ENCODE data around the gene CDCA7L. TPM values are rescaled to one million over a fixed set of nuclear protein-coding genes. Genes with fewer than 3 reads are reported as not detected.

The CDCA7L gene, protein sequence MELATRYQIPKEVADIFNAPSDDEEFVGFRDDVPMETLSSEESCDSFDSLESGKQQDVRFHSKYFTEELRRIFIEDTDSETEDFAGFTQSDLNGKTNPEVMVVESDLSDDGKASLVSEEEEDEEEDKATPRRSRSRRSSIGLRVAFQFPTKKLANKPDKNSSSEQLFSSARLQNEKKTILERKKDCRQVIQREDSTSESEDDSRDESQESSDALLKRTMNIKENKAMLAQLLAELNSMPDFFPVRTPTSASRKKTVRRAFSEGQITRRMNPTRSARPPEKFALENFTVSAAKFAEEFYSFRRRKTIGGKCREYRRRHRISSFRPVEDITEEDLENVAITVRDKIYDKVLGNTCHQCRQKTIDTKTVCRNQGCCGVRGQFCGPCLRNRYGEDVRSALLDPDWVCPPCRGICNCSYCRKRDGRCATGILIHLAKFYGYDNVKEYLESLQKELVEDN
- total RNA-seq = 111 and 114 TPM in 2 replicates

DNA sequence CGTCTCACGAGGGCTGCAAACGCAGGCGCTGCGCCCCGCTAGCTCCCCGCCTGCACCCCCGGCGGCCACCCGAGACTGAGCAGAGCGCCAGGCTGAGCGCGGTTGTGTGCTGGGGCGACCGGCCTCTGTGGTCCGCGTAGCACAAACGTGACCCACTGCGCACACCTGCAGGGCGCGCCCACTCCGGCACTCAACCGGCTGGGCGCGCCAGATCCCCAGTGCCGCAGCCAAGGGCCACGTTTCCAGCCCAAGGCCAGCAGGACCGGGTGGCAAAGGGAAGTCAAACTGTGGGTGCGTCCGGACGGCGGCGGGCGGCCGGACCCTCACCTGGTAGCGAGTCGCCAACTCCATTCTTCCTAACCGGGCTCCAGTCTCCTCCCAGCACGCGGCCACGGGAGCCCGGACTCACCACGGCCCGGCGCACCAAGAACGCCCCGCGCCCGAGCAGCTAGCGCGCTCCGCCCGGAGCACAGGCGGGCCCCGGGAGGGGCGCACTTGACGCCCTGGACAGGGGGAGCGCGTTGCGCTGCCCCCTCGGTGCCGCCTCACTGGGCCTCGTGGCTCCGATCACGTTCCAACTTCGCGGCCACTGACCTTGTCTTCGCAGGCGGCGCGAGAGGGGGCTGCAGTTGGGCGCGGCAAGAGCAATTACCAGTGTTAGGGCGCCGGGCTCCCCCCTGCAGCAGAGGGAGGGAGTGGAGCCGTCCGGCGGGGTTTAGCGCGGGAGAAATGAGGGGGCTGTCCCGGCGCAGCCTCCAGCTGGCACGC lies at the start of gene CDCA7L:
Gene CDCA7L (minus strand): TSS at position 446 of the 768 bp plus-strand sequence. CDS start 95 bp downstream, at position 351.
- intact Hi-C loops (cut with micrococcal nuclease) = loop anchor here (2.0 to 10.0 kb wide), 3 partner anchors 55 to 1649 kb away; partner anchors contain the start of gene CCDC126
- H3K27ac Mint-ChIP-seq = peak within 1 kb of the TSS; percentile 95
- peak within 1 kb of the TSS; percentile 96 for H3K4me3 Mint-ChIP-seq
- H3K27me3 Mint-ChIP-seq = peaks cover 16% of the 10 kb centered on the region
- DNase-seq = peak; percentile 90
- H3K4me1 Mint-ChIP-seq = peaks cover 60% of the 10 kb centered on the region
- H3K36me3 Mint-ChIP-seq (ENCODE audit: low read depth) = peaks cover 23% of the 10 kb centered on the region
- no peaks in the 10 kb centered on the region for H3K9me3 Mint-ChIP-seq

DNA sequence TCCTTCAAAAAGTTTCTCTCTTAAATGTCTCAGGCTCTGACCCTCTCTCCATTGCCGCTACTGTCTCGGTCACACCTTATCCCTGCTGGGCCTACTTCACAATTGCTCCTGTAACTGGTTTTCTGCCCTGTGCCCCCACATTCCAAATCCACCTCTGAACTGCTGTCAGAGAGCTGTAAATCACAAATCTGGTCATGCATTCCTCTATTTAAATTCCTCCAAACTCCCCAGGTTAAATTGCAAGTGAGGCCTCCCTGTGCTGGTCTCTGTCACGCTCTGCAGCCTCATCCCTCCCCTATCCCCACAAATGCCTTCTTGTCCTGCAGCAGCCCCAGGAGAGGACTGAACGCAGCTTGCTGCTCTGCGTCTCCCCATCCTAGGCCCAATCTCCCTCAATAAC lies 40.4 kb upstream of the CDCA7L start:
- DNase-seq = no peak
- H3K4me3 Mint-ChIP-seq = no peak overlapping the region
- peaks cover 16% of the 10 kb centered on the region for H3K27me3 Mint-ChIP-seq

DNA sequence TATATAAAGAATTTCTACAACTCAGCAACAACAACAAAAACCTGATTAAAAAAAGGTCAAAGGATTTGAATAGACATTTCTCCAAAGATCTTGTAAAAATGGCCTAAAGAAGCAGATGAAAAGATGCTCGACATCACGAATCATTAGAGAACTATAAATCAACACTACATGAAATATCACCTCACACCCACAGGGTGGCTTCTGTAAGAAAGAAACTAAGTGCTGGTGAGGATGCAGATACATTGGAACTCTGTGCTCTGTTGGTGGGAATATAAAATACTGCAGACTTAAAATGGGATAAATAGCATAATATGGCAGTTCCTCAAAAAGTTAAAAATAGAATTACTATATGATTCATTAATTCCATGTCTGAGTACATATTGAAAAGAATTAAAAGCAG lies 38.3 kb upstream of the CDCA7L start:
- no peaks in the 10 kb centered on the region for H3K36me3 Mint-ChIP-seq (ENCODE audit: low read depth)
- no peaks in the 10 kb centered on the region for H3K4me1 Mint-ChIP-seq
- no peaks in the 10 kb centered on the region for H3K9me3 Mint-ChIP-seq
- H3K27me3 Mint-ChIP-seq = peaks cover 12% of the 10 kb centered on the region
- no peak for DNase-seq
- no peak overlapping the region for H3K27ac Mint-ChIP-seq
- intact Hi-C loops (cut with micrococcal nuclease) = no loop called here
- H3K4me3 Mint-ChIP-seq = no peak overlapping the region

More for the DNA sequence above, 40.4 kb upstream of the CDCA7L start:
- Mint-ChIP-seq H3K4me1 (no peaks in the 10 kb centered on the region), H3K9me3 (no peaks in the 10 kb centered on the region), H3K36me3 (ENCODE audit: low read depth) (no peaks in the 10 kb centered on the region), H3K27ac (no peak overlapping the region)
- intact Hi-C loops (cut with micrococcal nuclease) = no loop called here

DNA sequence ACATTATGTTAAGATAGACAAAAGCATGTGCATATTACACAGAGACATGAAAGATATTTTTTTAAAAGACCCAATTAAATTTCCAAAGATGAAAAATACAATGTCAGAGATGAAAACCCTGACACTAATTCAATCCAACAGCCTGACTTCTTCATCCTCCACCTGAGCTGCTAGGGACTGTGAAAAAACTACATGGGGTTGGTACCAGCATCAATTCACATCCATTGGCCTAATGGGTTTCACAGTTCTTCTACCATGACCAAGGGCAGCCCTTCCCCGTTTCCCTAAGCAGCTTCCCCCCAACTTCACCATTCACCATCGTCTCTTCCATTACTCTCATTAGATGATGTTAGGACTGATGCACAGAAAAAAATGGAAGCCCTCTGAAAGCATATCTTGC lies 37.4 kb upstream of the CDCA7L start:
- no peaks in the 10 kb centered on the region for H3K36me3 Mint-ChIP-seq (ENCODE audit: low read depth)
- peaks cover 12% of the 10 kb centered on the region for H3K27me3 Mint-ChIP-seq
- intact Hi-C loops (cut with micrococcal nuclease) = no loop called here
- H3K27ac Mint-ChIP-seq = no peak overlapping the region
- no peak overlapping the region for H3K4me3 Mint-ChIP-seq
- no peak for DNase-seq
- no peaks in the 10 kb centered on the region for H3K4me1 Mint-ChIP-seq
- H3K9me3 Mint-ChIP-seq = no peaks in the 10 kb centered on the region

DNA sequence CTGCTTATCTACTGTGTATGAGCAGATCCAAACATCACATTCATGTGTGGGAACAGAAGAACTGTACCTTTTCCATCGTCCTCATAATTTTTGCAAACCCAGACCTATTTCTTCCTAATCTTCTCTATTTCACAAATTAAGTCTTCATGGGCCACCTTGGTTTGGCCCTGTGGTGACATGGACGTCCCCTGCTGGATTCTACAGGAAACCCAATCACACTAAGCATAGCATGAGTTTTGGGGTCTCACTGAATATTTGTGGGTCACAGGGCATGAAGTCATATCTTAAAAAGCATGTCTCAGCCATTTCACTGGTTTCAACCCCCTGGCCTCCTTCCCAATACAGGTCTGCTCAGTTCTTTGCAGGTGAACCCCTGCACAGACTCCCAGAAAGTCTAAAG lies 35.8 kb upstream of the CDCA7L start:
- Mint-ChIP-seq H3K27me3 (peaks cover 12% of the 10 kb centered on the region), H3K9me3 (no peaks in the 10 kb centered on the region)

DNA sequence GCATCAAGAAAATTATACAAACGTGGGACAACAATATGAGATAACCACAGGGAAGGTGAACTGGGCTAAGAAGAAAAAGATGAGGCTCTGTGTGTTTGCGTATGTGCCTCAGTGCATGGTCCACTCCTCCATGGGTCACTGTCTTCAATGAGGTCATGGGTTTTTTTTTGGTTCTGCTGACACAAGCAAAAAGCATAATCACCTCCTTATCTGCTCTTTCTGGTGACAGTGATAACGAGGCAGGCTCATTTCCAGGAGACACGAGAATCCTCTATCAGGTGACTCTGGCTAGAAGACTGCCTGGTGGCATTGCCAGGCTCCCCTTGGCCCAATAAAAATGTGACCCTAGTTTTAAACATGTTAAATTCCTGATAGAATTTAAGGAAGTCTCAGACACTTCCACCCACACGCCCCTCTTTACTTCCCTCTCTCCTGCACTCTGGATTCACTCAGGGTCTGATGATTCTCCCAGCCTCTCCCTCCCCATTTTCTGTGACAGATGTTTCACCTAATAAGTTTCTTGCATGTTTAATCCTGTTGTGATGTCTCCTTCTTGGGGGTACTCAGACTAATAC lies 35.3 kb upstream of the CDCA7L start:
- Mint-ChIP-seq H3K36me3 (ENCODE audit: low read depth) (no peaks in the 10 kb centered on the region), H3K9me3 (no peaks in the 10 kb centered on the region), H3K4me3 (no peak overlapping the region), H3K27ac (no peak overlapping the region), H3K27me3 (peaks cover 12% of the 10 kb centered on the region), H3K4me1 (no peaks in the 10 kb centered on the region)
- DNase-seq = no peak
- intact Hi-C loops (cut with micrococcal nuclease) = no loop called here

More for the DNA sequence above, 35.8 kb upstream of the CDCA7L start:
- H3K36me3 Mint-ChIP-seq (ENCODE audit: low read depth) = no peaks in the 10 kb centered on the region
- DNase-seq = no peak
- H3K4me1 Mint-ChIP-seq = no peaks in the 10 kb centered on the region
- no peak overlapping the region for H3K4me3 Mint-ChIP-seq
- H3K27ac Mint-ChIP-seq = no peak overlapping the region
- intact Hi-C loops (cut with micrococcal nuclease) = no loop called here

DNA sequence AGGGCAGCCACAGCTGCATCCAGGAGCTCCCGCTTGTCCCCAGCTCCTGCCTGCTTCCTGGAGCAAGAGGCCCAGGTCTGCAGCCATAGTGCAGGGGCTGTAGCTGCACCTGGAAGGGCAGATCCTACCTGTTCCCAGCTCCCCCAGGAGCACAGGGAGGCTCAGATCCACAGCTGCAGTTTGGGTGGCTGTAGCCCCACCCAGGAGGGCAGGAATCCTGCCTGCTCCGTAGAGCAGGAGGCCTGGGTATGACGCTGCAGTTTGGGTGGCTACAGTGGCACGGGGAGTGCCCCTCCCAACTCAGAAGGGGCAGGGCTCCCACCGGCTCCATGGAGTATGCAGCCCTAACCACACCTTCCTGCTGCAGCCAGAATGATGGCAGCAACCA lies 26.7 kb upstream of the CDCA7L start:
- no peak overlapping the region for H3K27ac Mint-ChIP-seq

DNA sequence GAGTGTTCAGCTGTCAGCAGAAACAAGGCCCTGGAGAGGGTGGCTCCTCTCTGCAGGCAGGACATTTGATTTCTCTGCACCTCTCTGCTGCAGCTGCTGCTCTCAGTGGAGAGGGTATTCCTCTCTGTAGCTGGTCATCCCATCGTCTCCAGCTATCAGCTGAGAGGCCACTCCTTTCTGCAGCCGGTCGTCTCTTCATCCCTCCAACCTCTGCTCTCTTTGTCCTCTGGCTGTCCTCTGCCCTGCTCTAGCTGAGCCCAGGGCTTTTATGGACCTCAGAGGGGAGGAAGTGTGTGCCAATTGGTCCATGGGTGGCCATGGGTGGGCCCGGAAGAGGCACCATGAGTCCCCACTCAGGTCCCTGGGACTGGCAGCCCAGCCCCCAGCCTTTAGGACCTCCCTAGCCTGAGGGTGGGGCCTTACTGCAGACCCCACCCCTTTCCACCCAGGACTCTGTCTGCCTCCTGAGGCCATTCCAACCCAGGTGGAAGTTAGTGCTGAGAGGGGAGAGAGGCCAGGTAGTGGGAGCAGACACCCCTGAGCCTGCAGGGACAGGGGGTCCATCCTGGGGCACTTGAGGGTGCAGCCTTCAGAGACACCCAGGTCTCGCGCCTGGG lies 26.2 kb upstream of the CDCA7L start:
- peaks cover 4% of the 10 kb centered on the region for H3K4me1 Mint-ChIP-seq
- peaks cover 16% of the 10 kb centered on the region for H3K27me3 Mint-ChIP-seq
- H3K4me3 Mint-ChIP-seq = no peak overlapping the region
- H3K27ac Mint-ChIP-seq = no peak overlapping the region
- intact Hi-C loops (cut with micrococcal nuclease) = no loop called here
- DNase-seq = no peak
- no peaks in the 10 kb centered on the region for H3K36me3 Mint-ChIP-seq (ENCODE audit: low read depth)
- H3K9me3 Mint-ChIP-seq = no peaks in the 10 kb centered on the region

More for the DNA sequence above, 26.7 kb upstream of the CDCA7L start:
- Mint-ChIP-seq H3K36me3 (ENCODE audit: low read depth) (no peaks in the 10 kb centered on the region), H3K9me3 (no peaks in the 10 kb centered on the region), H3K4me3 (no peak overlapping the region), H3K27me3 (peaks cover 16% of the 10 kb centered on the region), H3K4me1 (peaks cover 4% of the 10 kb centered on the region)
- intact Hi-C loops (cut with micrococcal nuclease) = no loop called here
- peak; percentile 29 for DNase-seq

DNA sequence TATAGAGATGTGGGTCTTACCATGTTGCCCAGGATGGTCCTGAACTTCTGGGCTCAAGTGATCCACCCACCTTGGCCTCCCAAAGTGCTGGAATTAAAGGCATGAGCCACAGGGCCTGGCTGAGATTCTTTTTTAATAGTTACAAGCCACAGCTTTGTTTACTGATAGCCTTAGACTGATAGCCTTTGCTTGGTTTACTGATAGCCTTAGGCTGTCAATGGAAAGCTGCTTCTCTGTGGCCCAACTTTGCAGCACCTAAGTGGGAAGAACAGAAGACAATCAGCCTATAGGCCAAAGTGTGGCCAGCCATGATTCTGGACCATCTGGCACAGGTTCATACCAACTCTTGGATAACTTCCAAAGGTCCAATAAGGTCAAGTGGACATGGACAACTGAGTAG lies 24.1 kb upstream of the CDCA7L start:
- no peak overlapping the region for H3K27ac Mint-ChIP-seq
- no peaks in the 10 kb centered on the region for H3K36me3 Mint-ChIP-seq (ENCODE audit: low read depth)
- H3K4me1 Mint-ChIP-seq = peaks cover 4% of the 10 kb centered on the region
- no peak for DNase-seq
- H3K4me3 Mint-ChIP-seq = no peak overlapping the region
- H3K27me3 Mint-ChIP-seq = peaks cover 12% of the 10 kb centered on the region
- intact Hi-C loops (cut with micrococcal nuclease) = no loop called here
- H3K9me3 Mint-ChIP-seq = no peaks in the 10 kb centered on the region

DNA sequence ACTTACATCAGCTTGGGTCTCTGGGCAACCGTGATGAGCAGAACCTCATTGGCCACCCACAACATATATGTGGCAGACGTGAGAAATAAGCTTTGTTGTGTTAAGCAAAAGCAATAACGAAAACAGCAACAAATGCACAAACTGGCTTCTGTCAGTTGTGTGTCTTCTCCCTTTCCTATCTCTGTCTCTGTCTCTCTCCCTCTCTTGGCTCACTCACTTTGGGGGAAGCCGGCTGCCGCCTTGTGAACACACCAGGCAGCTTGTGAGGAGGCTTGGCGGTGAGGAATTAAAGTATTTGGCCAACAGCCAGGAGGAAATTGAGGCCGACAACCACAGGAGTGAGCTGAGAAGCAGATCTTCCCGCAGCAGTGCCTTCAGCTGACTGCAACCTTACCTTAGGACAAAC lies 21.9 kb upstream of the CDCA7L start:
- Mint-ChIP-seq H3K4me3 (no peak overlapping the region), H3K27me3 (peaks cover 5% of the 10 kb centered on the region), H3K4me1 (peaks cover 4% of the 10 kb centered on the region), H3K27ac (no peak overlapping the region), H3K9me3 (no peaks in the 10 kb centered on the region), H3K36me3 (ENCODE audit: low read depth) (no peaks in the 10 kb centered on the region)
- peak; percentile 64 for DNase-seq
- intact Hi-C loops (cut with micrococcal nuclease) = no loop called here

DNA sequence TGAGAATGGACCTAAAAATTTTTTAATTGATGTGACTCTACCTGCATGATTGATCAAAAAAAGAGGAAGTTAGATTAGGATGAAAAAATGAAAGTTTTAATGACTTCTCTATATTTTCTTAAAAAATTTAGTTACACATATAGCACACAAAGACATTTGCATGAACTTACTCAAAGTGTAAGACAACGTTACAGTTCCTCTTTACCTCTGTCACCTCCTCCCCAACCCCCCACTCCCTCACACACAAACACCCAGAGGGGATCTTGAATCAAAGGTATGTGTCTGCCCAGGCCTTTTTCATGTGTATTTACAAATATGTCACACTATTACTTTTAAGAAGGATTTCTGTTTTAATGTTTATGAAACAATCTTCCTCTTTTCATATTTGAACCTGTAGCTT lies 20.6 kb upstream of the CDCA7L start:
- H3K4me1 Mint-ChIP-seq = peaks cover 4% of the 10 kb centered on the region
- H3K36me3 Mint-ChIP-seq (ENCODE audit: low read depth) = no peaks in the 10 kb centered on the region
- H3K27ac Mint-ChIP-seq = no peak overlapping the region
- no peaks in the 10 kb centered on the region for H3K9me3 Mint-ChIP-seq
- intact Hi-C loops (cut with micrococcal nuclease) = no loop called here
- H3K27me3 Mint-ChIP-seq = peaks cover 4% of the 10 kb centered on the region
- DNase-seq = no peak
- H3K4me3 Mint-ChIP-seq = no peak overlapping the region

DNA sequence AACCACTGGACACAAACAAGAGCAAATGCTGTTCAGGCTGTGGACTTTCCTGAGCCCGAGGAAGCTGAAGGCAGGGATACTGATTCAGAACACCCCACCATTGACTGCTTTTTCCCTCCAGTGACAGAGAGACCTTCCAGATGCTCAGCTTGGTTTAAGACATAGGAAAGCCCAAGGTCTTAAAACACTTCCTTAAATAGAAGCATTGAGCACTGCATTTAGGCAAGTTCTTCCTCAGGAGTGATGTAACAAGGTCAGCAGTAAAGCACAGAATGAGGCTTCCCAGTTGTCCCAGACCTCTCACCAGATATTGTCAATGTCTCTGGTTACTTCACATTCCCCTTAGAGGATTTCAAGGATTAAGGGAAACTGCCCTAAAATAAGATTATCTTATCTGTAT lies 19.6 kb upstream of the CDCA7L start:
- no peak overlapping the region for H3K27ac Mint-ChIP-seq
- H3K36me3 Mint-ChIP-seq (ENCODE audit: low read depth) = no peaks in the 10 kb centered on the region
- peaks cover 4% of the 10 kb centered on the region for H3K27me3 Mint-ChIP-seq
- no peaks in the 10 kb centered on the region for H3K9me3 Mint-ChIP-seq
- H3K4me1 Mint-ChIP-seq = peaks cover 4% of the 10 kb centered on the region
- no peak for DNase-seq
- intact Hi-C loops (cut with micrococcal nuclease) = no loop called here
- no peak overlapping the region for H3K4me3 Mint-ChIP-seq

DNA sequence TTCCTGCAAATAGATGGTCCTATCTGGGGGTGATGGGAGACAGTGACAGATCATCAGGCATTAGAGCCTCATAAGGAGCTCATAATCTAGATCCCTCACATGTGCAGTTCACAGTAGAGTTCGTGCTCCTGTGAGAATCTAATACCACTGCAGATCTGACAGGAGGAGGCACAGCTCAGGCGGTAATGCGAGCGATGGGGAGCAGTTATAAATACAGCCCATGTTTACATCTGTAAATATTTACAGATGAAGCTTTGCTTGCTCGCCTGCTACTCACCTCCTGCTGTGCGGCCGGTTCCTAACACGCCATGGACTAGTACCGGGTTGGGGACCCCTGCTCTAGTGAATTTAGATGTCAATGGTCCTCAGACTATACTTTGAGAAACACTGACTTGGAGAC lies 17.0 kb upstream of the CDCA7L start:
- Mint-ChIP-seq H3K36me3 (ENCODE audit: low read depth) (no peaks in the 10 kb centered on the region), H3K4me1 (peaks cover 2% of the 10 kb centered on the region), H3K27ac (no peak overlapping the region), H3K4me3 (no peak overlapping the region), H3K9me3 (no peaks in the 10 kb centered on the region), H3K27me3 (peaks cover 4% of the 10 kb centered on the region)
- intact Hi-C loops (cut with micrococcal nuclease) = no loop called here
- DNase-seq = no peak

Data from activated CD4-positive, alpha-beta T cell treated with anti-CD3 and anti-CD28 coated beads, Interleukin-2, amount 10 ng/mL, durations not matched to agents 24 days and 14 days (primary cell).